Activated CD8-positive, alpha-beta memory T cell treated with anti-CD3 and anti-CD28 coated beads, Interleukin-2, amount 50 U/mL, for 24 hours (primary cell): ENCODE data around the gene KCNG2.

Source experiments
- DNase-seq: peaks from one replicate; pipeline ENCODE4 v3.0.0-alpha.2; 2020; ENCODE audit errors: extremely low read depth

KCNG2 gene

DNA sequence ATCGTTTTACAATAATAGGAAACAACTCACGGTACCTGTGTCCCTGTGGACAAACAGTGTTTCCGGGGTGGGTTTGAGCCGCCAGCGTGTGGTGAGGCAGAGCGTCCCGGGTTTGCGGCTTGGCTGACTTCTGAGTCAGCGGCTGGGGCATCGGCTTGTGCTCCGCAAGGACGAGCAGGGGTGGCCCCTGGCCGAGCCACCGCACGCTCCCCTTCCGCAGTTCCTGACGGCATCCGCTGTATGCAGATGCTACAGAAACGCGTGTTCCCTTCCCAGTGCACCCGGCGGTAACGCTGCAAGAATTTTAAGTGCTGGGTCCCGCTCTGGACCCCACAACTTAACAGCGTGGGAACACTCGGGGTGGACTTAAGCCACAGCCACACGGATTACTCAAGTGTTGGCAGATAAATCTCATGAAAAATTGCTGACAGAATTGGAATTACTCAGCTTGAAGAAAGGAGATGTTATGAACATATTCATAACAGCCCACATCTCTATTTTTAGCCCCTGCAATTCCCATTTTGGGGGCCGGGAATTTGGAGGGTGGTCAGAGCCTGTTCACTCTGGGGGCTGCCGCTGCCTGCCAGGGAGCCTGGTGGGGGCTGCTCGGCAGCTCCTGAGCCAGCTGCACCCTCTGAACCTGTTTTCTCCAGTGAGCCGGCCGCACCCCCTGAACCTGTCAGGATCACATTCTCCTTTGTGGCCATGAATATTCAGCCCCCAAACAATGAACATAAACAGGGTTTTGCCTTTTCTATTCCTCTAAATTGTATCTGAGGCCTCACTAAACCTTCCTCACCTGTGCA lies 12.6 kb upstream of the KCNG2 start:
- no peak for DNase-seq

DNA sequence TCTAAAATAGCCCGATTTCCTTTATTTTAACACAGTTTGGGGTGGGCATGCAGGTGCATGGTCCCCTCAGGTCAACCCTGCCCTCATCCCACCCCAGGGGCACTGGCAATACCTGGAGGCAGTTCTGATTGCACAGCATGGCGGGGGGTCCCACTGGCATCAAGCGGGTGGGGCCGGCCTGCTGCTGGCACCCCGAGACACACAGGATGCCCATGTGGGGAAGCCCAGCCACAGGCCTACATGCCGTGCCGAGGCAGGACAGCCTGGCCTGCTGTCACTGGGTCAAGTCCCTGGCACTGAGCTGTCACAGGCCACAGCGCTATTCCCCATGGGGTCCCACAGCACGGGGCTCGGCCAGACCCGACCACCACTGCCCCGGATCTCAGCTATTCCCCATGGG lies 11.9 kb upstream of the KCNG2 start:
- DNase-seq, result no peak

DNA sequence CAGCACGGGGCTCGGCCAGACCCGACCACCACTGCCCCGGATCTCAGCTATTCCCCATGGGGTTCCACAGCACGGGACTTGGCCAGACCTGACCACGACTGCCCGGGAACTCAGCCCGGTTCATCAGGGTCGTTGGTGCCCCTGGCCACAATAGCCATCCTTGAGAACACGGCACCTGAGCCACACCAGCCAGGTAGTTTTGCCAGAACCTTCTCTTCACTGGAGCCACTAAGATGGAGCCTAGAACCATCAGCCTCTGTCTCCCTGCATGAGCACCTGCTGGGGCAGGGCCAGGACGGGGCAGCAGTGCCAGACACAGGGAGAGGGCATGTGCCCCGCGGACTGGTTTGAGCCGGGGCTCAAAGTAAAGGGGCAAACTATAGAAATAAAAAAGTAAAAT lies 11.4 kb upstream of the KCNG2 start:
- DNase-seq, result no peak

DNA sequence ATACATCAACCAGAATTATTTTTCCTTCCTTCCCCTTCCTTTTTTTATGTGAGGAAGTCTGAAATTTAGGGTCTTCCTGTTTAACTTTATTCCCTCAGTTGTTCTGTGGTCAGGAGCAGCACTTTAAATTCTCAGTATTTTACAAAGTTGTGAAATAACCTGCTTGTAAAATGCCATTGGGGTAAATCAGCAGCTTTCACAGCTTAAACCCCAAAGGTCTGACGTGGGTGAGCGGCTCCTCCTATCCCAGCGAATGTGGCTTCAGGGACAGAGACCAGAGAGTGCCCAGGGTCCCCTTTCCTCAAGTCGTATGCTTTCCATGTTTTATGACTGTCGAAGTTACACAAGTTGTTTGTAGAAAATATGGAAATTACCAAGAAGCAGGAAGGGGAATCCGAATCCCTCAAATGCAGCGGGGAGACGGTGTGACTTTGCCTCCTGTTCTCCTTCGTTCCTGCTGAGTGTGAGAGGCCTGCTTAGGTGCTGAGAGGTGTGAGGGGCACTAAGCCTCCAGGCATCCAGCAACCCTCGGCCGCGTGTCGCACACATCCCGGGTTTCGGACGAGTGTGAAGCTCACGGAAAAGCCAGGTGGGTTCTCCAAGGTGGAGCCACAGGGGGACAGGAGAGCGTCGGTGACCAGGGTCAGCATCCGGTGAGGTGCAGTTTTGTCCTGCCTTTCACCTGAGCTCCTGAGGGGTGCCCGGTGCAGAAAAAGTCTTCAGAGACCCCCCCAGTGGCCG lies 10.8 kb upstream of the KCNG2 start:
- no peak for DNase-seq

DNA sequence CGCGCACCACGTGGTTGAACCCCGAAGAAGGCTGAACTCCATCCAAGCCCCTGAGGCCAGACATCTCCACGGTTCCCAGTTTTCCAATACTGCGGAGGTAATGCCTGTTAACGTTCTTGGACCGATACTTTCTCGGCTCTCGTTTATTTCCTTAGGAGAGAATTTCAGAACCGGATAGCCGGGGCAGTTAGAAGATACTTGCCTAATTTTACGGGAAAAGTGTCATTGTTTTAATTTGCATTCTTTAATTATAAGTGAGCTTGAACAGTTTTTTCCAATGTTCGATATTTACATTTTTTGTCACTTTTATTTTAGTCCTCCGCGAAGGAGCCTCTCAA lies 10.2 kb upstream of the KCNG2 start:
- DNase-seq, result no peak

DNA sequence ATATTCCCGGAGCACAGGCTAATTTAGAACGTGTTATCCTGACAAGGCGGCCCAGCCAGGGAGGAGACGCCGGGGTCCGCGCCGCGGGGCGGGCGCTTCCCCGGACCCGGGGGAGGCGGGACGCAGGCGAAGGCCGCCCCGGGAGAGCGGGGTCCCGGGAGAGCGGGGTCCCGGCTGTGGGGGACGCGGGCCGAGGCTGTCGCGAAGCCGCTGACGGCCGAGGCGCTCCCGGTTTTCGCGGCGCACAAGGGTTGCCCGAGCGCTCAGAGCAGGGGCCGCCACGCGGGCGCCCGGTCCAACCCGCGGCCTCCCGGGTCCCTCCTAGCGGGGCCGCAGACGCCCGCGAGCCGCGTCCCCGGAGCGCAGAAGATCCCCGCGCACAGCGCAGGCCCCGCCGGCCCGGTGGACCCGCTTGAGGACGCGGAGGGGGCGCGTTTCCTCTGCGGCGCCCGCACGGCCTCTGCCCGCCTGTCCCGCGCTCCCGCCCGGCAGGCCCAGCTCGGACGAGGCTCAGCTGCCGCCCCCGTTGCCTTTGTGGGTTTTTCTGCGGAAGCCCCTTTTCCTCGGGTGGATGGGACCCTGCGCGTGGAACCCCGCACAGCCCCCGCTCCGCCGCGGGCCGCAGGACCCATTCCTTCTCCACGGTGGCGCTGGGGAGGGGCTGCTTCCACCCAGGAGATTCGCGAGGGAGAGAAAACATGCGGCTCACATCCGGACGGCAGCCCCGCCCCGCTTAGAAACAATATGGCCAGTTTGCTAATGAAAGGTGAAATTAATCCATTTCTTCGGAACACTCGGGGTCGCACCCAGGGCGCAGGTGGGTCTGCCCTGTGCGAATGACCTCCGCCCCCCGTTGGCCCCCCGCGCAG lies 9.6 kb upstream of the KCNG2 start:
- DNase-seq, result no peak

DNA sequence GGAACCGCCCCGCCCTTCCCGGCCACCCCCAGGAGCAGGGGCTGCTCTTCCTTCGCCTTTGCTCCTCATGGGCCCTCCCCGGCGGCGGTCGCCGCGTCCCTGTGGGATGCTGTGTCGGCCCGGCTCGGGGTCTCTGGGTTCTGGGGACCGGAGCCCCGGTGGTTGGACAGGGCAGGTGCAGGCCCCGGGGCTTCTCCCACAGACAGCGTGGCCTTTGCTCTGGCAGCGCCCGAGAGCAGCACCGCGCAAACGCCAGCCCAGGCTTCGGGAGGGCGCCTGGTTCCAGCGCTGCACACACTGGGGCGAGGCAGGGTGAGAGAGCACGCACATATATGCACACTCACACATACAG lies 9.0 kb upstream of the KCNG2 start:
- no peak for DNase-seq

DNA sequence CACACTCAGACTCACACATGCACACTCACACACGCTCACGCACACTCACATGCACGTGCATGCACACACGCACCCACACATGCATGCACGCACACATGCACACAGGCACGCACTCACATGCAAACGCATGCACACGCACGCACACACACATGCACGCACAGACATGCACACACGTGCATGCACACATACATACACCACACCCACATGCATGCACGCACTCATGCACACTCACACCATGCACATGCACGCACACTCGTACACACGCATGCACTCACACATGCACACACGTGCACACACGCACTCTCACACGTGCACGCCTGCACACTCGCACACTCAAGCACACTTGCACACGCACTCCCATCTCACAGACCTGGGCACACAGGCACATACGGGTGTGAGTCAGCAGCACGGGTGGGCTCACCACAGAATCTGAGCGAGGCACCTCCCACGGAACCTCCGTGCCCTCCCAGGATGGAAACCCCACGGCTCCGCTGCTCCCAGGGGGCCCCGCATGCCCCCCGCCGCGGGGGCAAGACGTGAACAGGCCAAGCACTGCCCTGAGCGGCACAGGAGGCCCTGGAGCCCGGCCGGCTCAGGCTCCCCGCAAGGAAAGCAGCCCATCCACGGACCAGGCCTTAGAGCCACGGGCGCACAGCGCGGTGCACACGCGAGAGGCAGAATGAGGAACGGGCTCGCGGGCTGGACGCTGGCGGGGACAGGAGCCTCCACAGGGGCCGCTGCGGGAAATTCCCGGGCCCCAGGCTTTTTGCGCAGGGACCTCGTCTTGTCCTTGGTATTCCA lies 8.4 kb upstream of the KCNG2 start:
- no peak for DNase-seq

DNA sequence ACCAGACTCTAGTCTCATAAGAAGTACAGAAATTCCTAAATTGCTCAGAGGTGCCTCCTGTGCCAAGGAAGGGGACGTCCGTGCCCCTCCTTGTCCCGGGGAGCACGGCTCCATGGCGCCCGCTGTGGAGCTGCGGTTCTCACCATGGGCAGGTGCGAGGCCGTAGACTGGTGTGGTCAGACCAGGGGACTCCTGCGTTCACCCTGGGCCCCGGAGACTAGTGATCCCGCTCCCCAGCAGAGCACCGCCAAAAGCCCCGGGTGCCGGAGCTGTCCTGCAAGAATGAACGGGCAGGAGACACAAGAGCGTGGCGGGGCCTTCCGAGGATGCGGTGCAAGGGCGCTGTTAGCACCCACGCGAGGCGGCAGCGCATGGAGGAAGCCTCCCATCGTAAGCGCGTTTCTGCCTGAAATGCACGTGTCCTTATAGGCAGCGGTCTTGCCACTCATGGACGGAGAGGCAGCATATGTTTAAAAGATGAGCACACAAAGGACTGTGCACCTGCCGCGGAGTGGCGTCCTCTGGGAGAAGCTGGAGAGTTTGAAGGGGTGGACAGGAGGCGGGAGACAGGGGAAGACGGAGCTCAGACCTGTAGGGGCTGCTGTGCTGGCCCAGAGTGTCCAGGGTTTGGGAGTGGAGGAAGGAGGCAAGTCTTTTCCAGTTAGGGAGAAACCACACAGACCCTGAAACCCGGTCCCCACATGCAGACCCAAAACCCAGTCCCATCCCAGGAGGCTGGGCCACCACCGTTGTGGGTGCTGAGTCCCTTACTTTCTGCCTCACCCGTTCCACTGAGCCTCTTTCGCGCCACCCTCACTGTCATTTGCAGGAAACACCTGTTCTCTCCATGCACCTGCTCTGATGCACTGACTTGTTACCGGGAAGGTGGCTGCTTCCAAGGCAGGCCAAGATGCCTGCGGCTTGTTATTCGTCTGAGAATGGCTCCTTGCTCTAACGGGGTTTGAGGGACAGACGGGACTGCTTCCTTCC lies 7.5 kb upstream of the KCNG2 start:
- no peak for DNase-seq

DNA sequence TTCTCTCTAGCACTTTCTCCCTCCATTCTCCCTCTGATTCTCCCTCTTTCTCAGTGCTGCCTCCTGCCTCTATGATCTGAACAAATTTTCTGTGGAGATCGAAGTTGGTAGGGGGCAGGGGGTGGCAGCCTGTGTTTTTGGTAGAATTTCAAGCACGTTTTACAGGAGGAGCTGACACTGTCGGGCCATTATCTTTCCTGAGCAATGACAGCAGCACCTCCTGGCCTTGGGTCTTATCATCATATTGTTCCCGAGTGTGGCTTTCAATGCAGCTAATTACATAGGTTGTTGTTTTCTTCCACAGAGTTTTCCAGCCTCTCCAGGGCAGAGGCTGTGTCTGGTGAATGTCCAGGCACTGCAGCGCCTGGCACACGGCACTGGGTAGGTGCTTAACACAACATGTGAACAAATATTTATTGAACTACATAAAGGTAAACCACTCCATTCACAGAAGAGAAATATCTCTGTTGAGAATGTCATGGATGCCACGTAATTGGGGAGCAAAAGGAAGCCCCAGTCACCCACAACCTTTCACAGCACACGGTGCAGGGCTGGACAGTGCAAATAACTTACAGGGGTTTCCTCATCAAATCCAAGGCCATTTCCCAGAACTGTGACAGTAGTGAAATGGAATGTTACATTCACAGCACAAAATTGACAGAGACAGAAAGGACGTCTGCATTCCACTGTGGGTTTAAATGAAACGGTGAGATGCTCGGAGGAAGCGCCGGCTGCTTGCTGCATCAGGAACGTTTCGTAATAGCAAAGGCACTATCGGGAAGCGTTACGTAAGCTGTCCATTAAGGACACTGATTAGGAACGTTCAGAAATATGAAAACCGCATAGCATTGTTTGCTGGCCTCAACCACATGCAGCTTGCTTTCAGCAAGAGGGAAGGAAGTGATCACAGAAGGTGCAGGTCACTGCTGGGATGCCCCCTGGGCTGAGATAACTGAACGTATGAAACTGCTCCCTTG lies 6.5 kb upstream of the KCNG2 start:
- DNase-seq, result no peak

DNA sequence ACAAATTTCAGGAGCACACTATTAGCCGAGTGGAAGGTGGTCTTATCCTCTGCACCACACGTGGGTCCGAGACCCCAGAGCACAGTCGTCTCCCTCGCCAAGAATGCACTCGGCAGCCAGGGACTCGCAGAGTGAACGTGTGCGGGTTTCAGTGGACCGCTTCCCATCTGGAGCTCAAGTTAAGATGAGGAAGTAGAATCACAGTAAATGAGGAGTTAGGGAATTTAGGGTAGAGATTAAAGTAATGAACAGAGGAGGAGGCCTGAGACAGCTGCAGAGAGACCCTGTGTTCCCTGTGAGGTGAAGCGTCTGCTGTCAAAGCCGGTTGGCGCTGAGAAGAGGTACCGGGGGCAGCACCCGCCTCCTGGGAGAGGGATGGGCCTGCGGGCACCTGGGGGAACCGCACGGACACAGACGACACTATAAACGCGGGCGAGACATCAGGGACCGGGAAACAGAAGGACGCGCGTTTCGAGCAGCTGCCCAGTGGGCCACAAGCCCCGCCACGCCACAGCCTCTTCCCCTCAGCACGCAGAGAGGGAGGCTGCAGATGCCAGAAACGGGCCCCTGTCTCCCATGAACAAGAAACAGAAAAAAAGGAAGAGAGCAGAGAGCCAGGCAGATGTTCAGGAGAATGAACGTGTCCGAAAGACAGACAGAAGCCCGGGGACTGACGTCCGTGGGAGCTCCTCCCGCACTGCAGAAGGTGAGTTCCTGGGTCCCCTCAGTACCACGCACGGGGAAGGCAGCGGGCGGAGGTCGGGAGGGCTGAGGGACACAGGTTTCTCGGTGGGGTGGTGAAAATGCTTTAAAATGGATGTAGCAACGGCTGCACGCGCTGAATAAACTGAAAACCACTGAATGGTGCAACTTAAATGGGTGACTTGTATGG lies 5.4 kb upstream of the KCNG2 start:
- DNase-seq, result no peak

DNA sequence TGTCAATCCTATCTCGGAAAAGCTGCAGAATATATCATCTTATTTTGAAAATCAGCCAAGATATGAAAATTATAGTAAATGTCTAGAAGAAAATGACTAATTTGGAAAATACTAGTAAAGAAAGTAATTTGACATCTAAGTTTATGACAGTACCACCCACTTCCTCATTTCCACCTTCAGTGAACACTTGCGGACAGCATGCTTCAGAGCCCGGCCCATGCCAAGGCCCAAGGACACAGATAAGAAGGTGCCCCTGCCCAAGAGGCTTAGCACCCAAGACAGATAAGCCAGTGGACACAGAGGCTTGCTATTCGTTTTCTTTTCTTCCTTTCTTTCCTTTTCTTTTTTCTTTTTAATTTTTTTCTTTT lies 4.8 kb upstream of the KCNG2 start:
- no peak for DNase-seq

DNA sequence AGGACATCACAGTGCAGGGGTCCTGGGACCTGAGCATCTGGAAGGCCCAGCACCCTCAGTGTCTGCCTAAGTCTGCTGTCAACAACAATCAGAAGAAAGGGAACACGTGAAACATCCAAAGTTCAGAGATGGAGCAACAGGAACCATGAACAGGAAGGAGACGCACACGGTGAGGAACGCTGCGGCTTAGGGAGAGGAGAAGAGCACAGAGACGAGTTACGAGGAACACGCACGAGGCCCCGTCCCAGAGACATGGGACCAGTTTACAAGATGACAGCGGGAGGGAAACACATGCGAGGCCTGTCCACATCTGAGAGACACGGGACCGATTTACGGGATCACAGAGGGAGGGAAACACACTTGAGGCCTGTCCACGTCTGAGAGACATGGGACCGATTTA lies 2.9 kb upstream of the KCNG2 start:
- no peak for DNase-seq

DNA sequence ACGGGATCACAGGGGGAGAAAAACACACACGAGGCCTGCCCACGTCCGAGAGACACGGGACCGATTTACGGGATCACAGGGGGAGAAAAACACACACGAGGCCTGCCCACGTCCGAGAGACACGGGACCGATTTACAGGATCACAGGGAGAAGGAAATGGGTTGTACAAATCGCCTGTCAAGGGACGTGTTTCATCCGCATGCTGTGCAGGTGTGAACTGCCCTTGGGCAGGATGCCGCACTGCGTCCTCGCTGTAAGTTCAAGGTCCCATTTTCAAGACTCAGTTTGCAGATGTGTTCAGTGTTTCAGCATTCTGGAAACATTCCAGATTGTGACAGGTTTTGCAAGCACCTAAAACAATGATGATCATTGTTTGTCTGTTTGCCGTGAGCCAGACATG lies 2.3 kb upstream of the KCNG2 start:
- DNase-seq, result no peak

DNA sequence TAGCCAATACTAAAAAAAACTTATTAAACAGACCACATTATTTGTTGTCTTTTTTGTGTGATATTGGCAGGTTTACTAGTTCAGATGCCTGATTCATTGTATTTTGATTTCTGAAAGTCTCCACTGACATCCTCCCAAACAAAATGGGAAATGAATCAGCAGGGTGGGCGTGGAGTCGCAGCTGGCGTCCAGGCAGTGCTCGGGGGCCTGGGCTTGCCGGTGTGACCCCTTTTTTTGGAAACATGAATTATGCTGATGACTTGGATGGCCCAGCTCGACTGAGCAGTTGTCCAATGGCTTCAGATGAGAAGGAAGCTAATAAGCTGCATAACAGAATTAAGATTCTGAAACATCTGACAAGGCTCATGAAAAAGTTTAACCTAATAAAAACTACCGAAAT lies 1.7 kb upstream of the KCNG2 start:
- no peak for DNase-seq

DNA sequence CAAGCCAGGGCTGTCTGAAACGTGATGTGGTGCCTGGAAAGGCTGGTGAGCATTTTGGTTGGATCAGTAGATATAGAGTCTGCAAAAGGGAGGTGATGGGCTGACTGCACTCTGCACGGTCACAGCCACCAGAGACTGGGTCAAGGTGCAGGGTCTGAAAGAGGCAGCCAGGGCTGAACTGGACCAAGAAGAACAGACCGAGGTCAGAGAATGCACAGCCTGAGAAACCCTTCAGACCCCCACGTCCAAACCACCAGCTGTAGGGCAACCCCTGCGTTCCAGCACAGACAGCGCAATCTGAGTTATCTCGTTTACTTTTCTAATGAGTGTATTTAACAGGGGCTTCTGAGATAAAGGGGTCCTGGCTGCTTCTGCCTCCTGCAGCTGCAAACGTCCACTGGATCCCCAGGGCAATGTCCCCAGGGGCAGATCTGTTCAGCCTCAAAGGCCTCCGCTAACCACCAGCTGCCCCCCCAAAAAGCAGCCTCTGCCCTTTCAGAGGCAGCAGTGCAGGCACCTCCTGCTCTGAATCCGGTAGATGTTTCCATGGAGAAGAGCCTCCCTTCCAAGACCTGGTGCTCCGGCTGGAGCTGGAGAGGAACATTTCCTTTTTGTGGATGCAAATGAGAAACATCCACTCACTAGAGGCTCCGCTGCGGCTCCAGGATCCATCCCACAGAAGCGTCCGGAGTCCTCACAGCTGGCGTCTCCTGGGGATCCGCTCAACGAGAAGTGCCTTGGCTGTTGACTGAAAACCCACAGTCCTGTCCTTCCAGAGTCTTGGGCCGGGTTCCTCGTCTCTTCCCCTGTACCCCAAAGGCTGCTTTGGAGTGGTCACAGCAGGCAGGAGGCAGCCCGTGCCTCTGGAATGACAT lies 970 bp upstream of the KCNG2 start:
- no peak for DNase-seq

DNA sequence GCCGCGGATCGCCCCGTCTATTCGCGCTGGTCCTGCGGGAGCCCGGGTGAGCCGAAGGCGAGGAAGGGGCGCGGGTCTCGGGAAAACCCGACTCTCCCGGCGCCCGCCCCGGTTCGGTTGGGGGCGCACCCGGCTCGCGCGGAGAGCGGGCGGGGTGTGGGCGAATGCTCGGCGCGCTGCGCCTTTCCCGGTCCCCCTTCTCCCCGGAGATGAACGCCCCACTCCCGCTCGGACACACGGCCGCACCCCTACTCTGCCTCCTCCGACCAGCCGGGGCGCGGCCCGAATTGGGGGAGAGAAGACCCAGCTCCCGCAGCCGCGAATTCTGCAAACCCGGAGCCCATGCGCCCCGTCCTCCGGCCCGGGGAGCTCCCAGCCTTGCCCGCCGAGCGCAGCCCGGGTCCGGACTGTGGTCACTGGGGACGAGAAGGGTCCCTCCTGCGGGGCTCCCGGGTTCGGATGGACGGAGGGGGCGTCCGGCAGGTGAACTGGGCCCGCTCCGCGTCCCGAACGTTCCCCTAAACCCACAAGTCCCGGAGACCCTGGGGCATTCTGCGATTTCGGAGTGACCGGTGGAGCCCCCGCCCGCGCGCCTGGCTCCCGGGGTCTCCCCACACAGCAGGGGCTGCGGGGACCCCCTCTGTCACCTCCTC lies 734 bp downstream of the KCNG2 start:
- DNase-seq, result no peak
